NCI-H1417 (cell line): ENCODE data around the gene FXR2.
A peak's percentile ranks its signal among the peaks of the same experiment; 100 is the strongest.
"Not testable (repeated sequence)": the region's sequence is repeated elsewhere in the genome, so short reads cannot be mapped to it uniquely, and the experiment has no call there.

Experiments used
- DNase-seq, 3 experiments: peaks; one replicate each; lab custom pipeline; 2025; lab: John Stamatoyannopoulos, UW

The FXR2 gene

GRCh38 chr17:7614425-7615264 lies at the start of gene FXR2:
Gene FXR2 (minus strand): TSS chr17:7614897. CDS start chr17:7614532, 365 bp downstream.
- peak; percentile 96 to 99 (median 97) for DNase-seq

GRCh38 chr17:7656958-7657609 lies 42.4 kb upstream of the FXR2 start:
- DNase-seq, result no peak

- no peak for DNase-seq
Observed at GRCh38 chr17:7655541-7655840, 40.8 kb upstream of the FXR2 start.

- DNase-seq, result no peak
Observed at GRCh38 chr17:7654832-7655540, 40.3 kb upstream of the FXR2 start.

- DNase-seq, result no peak
Observed at GRCh38 chr17:7652388-7653356, 38.0 kb upstream of the FXR2 start.

- DNase-seq, result peak in 2 of 3 experiments; percentile 10 to 32
Observed at GRCh38 chr17:7651665-7652387, 37.1 kb upstream of the FXR2 start.

GRCh38 chr17:7651097-7651664 lies 36.5 kb upstream of the FXR2 start:
- peak in 1 of 3 experiments; percentile 17 for DNase-seq

GRCh38 chr17:7650509-7651096 lies 35.9 kb upstream of the FXR2 start, which contains the start of gene ATP1B2:
Gene ATP1B2 (plus strand): TSS chr17:7650926. CDS start chr17:7651519, 593 bp downstream.
- DNase-seq, result peak; percentile 12 to 71 (median 56)

- no peak for DNase-seq
Observed at GRCh38 chr17:7647018-7647417, 32.3 kb upstream of the FXR2 start.

GRCh38 chr17:7646457-7646856 lies 31.8 kb upstream of the FXR2 start:
- no peak for DNase-seq

- DNase-seq, result no peak
Observed at GRCh38 chr17:7644775-7645174, 30.1 kb upstream of the FXR2 start.

- not testable (repeated sequence) for DNase-seq
Observed at GRCh38 chr17:7641635-7642034, 26.9 kb upstream of the FXR2 start.

- DNase-seq, result no peak
Observed at GRCh38 chr17:7640783-7641182, 26.1 kb upstream of the FXR2 start.

- no peak for DNase-seq
Observed at GRCh38 chr17:7636163-7636562, 21.5 kb upstream of the FXR2 start.

GRCh38 chr17:7634384-7634783 lies 19.7 kb upstream of the FXR2 start:
- DNase-seq, result peak in 1 of 3 experiments; percentile 16

- no peak for DNase-seq
Observed at GRCh38 chr17:7633093-7633492, 18.4 kb upstream of the FXR2 start.

GRCh38 chr17:7632492-7632894 lies 17.8 kb upstream of the FXR2 start:
- peak in 1 of 3 experiments; percentile 19 for DNase-seq

GRCh38 chr17:7631398-7632380 lies 17.0 kb upstream of the FXR2 start:
- no peak for DNase-seq
